SK-N-MC (cell line): ENCODE measurements around the gene ARHGEF16.

ENCODE experiments used
- DNase-seq: peaks from one replicate; pipeline ENCODE4 v3.0.0-alpha.2; 2011; ENCODE audit warnings: low read depth, low spot score
- H3K27ac ChIP-seq: fragments of 200-600 bp; sonication (generic); 2 replicates; pipeline ENCODE4 v1.5.1; 2016; ENCODE audit warnings: mixed run types
- H3K36me3 ChIP-seq: fragments of 200-600 bp; sonication (generic); 2 replicates; pipeline ENCODE4 v1.6.1; 2017; ENCODE audit warnings: antibody characterized with exemption, low read length, mixed read lengths; ENCODE audit not compliant: insufficient read depth
- H3K4me3 ChIP-seq: fragments of 200-600 bp; sonication (generic); 2 replicates; pipeline ENCODE4 v1.5.1; 2016
- H3K9ac ChIP-seq: fragments of 200-600 bp; sonication (generic); 2 replicates; pipeline ENCODE4 v1.8.0; 2017; ENCODE audit warnings: mixed run types, mixed read lengths; ENCODE audit not compliant: insufficient read length
- H3K9me3 ChIP-seq: fragments of 200-600 bp; sonication (generic); 2 replicates; pipeline ENCODE4 v1.6.1; 2017; ENCODE audit warnings: low read depth, mild to moderate bottlenecking, antibody characterized with exemption, low read length, moderate library complexity, mixed read lengths
- EZH2 ChIP-seq: fragments of 200-600 bp; sonication (generic); IDR thresholded peaks from one replicate; pipeline ENCODE4 v1.6.1; 2017; ENCODE audit warnings: antibody characterized with exemption
- FOXP2 ChIP-seq: optimal IDR thresholded peaks from 2 replicates; pipeline ENCODE3; 2011; ENCODE audit warnings: mild to moderate bottlenecking, moderate library complexity; ENCODE audit not compliant: insufficient read depth; ENCODE audit errors: extremely low read length, control extremely low read depth
- POLR2AphosphoS5 ChIP-seq: IDR thresholded peaks from 2 replicates; pipeline ENCODE4 v1.6.1; 2012; ENCODE audit warnings: mild to moderate bottlenecking, low read depth, low read length, borderline replicate concordance

The ARHGEF16 gene

DNA sequence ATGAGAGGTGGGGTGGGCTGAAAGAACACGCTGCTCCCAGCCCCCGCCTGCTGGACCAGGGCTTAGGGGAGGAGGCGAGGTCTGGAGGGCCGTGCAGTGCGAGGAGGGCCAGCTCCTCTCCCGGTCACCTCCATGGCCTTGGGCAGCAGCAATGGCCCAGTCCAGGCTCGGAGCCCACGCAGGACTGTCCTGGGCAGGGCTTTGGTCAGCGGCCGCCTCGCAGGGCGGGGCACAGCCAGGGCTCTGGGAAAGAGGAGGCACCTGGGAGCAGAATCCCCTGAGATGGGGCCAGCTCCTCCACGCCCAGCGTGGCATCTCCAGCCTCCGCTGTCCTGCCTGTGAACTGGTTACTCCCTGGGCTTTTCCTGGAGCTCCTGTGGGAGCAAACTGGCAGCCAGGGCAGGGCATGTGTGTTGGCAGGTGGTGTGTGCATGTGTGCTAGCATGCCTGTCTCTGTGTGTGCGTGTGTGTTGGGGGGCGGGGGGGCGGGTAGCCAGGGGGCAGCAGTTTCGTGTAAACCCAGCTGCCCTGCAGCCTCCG is 27.4 kb downstream of the ARHGEF16 start:
- Histone ChIP-seq H3K4me3 (no peak overlapping the region), H3K27ac (no peak overlapping the region), H3K9ac (no peak overlapping the region), H3K9me3 (no peaks in the 10 kb centered on the region), H3K36me3 (no peaks in the 10 kb centered on the region)
- no peak for TF ChIP-seq EZH2
- TF ChIP-seq FOXP2, result no peak
- TF ChIP-seq POLR2AphosphoS5, result no peak
- DNase-seq, result no peak

GRCh38 chr1:3482378-3482849 is 27.9 kb downstream of the ARHGEF16 start:
- H3K9ac ChIP-seq, result no peak overlapping the region
- H3K9me3 ChIP-seq, result no peaks in the 10 kb centered on the region
- TF ChIP-seq FOXP2 (no peak), EZH2 (no peak), POLR2AphosphoS5 (no peak)
- H3K27ac ChIP-seq, result no peak overlapping the region
- no peak for DNase-seq
- no peaks in the 10 kb centered on the region for H3K36me3 ChIP-seq
- H3K4me3 ChIP-seq, result no peak overlapping the region

- no peak overlapping the region for H3K4me3 ChIP-seq
- no peaks in the 10 kb centered on the region for H3K9me3 ChIP-seq
- H3K27ac ChIP-seq, result no peak overlapping the region
- TF ChIP-seq EZH2 (no peak), POLR2AphosphoS5 (no peak), FOXP2 (no peak)
- DNase-seq, result no peak
- no peaks in the 10 kb centered on the region for H3K36me3 ChIP-seq
- no peak overlapping the region for H3K9ac ChIP-seq
Measured at GRCh38 chr1:3483380-3483779, 28.9 kb downstream of the ARHGEF16 start.

DNA sequence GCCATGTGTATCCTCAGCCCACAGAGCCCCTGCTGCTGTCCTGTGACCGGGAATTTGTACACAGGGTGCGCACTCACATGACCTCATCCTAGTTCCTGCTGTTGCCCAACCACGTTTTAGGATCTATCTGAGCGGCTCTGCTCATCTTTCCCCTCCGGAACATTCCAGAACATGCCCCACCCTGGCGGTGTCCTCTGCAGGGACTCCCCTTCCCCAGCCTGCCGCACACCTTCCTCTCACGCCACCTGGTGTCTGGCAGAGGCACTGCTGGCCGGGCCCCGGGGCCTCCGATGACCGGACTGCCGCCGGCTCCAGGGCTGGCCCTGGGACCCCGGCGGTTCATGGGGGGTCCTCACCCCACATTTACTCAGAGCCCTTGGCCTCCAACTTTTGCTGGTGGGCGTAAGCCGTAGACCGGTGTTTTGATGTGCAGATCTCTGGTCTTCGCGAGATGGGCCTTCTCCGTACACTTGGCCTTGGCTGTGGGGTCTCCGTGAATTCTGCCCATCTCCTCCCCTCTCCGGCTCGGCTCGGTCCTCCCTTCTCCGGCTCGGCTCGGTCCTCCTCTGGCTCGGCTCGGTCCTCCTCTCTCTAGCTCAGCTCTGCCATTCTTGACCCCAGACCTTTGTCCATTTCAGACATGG is 29.5 kb downstream of the ARHGEF16 start:
- no peak overlapping the region for H3K27ac ChIP-seq
- no peak for DNase-seq
- H3K36me3 ChIP-seq, result no peaks in the 10 kb centered on the region
- H3K9me3 ChIP-seq, result no peaks in the 10 kb centered on the region
- TF ChIP-seq EZH2, result no peak
- no peak for TF ChIP-seq POLR2AphosphoS5
- TF ChIP-seq FOXP2, result no peak
- no peak overlapping the region for H3K4me3 ChIP-seq
- no peak overlapping the region for H3K9ac ChIP-seq

DNA sequence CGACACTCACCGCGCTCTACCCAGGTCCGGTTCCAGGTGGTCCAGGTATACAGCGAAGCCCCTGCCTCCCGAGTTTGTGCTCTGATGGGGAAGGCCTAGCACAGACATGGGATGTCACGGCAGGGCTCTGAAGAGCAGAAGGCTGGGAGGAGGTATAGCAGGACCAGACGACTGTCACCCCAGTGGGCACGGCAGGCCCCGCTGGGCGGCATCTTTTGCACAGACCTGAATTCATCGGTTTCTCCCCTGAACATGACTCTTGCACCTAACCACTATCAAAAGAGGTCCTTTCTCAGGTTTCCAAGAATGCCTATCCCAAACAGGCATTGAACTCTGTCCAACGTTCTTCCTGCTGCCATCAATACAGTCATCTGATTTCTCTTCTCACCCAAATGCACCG is 30.6 kb downstream of the ARHGEF16 start:
- Histone ChIP-seq H3K27ac (no peak overlapping the region), H3K4me3 (no peak overlapping the region), H3K9ac (no peak overlapping the region), H3K36me3 (no peaks in the 10 kb centered on the region), H3K9me3 (no peaks in the 10 kb centered on the region)
- DNase-seq, result no peak
- TF ChIP-seq FOXP2, result no peak

DNA sequence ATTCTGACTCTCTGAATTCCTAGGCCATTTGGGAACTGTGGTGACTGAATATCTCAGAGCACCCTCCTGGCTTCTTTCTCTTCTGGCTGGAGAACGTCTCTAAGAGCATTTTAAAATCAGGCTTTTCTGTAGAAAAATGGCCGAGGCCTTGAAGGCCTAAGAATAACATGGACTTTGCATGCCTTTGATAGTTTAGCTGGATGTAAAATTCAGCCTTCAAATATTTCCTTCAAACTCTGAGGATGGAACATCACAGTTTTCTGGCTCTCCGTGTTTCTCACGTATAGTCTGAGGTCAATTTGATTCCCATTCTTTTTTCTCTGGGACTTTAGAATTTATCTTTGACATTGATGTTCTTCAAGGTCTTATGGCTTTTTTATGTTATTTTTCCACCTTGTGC is 34.0 kb downstream of the ARHGEF16 start:
- no peak for DNase-seq
- Histone ChIP-seq H3K36me3 (no peaks in the 10 kb centered on the region), H3K9me3 (no peaks in the 10 kb centered on the region), H3K9ac (no peak overlapping the region), H3K27ac (no peak overlapping the region), H3K4me3 (no peak overlapping the region)
- TF ChIP-seq EZH2, result no peak
- TF ChIP-seq FOXP2, result no peak
- TF ChIP-seq POLR2AphosphoS5, result no peak

DNA sequence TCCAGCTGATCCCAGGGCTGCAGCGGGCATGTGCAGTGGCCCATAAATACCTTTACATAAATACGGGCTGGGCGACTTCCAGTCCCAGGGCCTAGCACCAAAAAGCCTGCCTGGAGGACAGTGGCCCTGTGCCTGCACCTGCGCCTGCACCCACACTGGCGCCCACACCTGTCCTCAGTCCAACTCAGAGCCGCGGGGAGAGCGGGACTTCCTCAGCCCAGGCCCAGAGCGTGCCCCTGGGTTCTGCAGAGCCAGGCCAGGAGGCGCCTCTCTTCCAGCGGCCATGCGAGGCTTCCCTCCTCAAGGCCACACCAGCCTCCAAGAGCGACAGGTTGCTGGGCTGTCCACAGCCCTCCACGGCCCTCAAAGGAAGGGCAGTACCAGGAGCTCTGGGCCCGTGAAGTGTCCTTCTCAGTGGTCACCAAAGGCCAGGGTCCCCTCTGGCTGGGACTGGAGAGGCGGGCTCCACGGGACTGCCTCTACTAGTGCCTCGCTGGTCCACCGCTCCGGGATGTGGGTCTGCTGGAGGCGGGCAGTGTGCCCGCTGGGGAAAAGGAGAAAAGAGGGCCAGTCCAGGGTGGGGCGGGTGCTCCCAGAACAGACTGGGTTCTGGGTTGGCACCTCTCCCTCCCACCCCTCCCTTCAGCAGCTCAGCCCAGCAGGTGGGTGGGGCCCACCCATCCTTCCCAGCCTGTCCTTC is 35.7 kb downstream of the ARHGEF16 start:
- TF ChIP-seq POLR2AphosphoS5 (no peak), FOXP2 (no peak), EZH2 (no peak)

DNA sequence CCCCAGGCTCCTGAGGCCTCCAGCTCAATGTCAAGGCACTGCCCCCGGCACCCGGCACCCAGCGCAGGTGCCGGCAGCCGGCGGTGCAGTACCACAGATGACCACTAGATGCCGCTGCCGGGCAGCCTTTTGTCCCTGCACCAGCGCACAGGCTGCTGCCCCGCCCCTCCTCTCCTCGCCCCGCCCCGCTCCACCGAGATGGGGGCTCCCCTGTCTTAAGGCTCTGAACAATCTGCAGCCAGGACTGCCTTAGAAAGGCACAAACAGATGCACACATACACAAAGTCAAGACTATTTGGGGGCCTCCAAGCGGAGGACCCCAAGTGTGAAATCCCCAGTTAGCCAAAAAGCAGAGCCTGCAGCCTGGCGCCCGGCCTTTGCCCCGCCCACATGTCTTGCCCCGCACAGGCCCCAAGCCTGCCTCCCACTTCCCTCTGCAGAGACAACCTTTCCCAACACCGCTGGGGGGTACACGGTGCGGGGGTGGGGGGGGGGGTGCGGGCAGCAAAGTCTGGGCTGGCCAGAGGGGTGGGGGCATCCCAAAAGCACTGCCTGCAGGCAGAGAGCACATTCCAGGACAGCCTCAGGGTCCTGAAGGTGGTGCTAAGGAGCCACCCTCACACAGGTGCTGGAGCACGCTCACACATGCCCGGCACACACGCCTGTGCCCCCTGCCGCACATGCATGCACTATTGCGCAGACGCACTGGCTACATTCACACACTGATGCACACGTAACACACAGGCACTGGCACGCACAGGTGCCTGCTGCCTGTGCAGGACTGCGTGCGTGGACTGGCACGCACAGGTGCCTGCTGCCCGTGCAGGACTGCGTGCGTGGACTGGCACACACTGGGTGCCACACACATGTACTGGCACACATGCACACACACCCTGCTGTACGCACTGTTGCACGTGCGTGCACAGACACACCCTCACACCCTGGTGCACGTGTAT is 37.1 kb downstream of the ARHGEF16 start:
- H3K4me3 ChIP-seq, result peak overlapping the region; percentile 39
- no peak overlapping the region for H3K27ac ChIP-seq
- no peak overlapping the region for H3K9ac ChIP-seq
- no peaks in the 10 kb centered on the region for H3K36me3 ChIP-seq
- TF ChIP-seq POLR2AphosphoS5 (no peak), FOXP2 (no peak), EZH2 (no peak)
- no peaks in the 10 kb centered on the region for H3K9me3 ChIP-seq
- no peak for DNase-seq

More for the DNA sequence above, 35.7 kb downstream of the ARHGEF16 start:
- no peak overlapping the region for H3K9ac ChIP-seq
- H3K36me3 ChIP-seq, result no peaks in the 10 kb centered on the region
- no peak overlapping the region for H3K4me3 ChIP-seq
- DNase-seq, result no peak
- H3K27ac ChIP-seq, result no peak overlapping the region
- no peaks in the 10 kb centered on the region for H3K9me3 ChIP-seq
